Liver (tissue), 9 donors: Measurements from ENCODE around the gene VGLL3. TPM values are rescaled to one million over a fixed set of nuclear protein-coding genes. Genes with fewer than 3 reads are reported as not detected.

Source experiments
- DNase-seq: peaks from one replicate; pipeline ENCODE4 v3.0.0-alpha.2; 2017; ENCODE audit warnings: low spot score
- H3K27ac ChIP-seq, 2 donors: one replicate each; pipeline ENCODE4 v1.7.0; 2013; ENCODE audit warnings: inconsistent platforms in 2 of 2, low read length in 2 of 2, control low read depth in 1 of 2, low read depth in 1 of 2, mild to moderate bottlenecking in 1 of 2
- H3K27me3 ChIP-seq, 4 donors: one replicate each; pipeline versions ENCODE4 v1.6.1 to v1.7.0; 2013; ENCODE audit warnings: low read length in 3 of 4, inconsistent platforms in 1 of 4, mild to moderate bottlenecking in 1 of 4, moderate library complexity in 1 of 4; ENCODE audit not compliant: control insufficient read depth in 4 of 4, insufficient read depth in 4 of 4
- H3K36me3 ChIP-seq, 4 donors: one replicate each; pipeline versions ENCODE4 v1.6.1 to v1.7.0; 2013; ENCODE audit warnings: low read length in 3 of 4, mild to moderate bottlenecking in 3 of 4, low read depth in 1 of 4, moderate library complexity in 1 of 4; ENCODE audit not compliant: control insufficient read depth in 4 of 4, insufficient read depth in 3 of 4
- H3K4me1 ChIP-seq, 4 donors: one replicate each; pipeline versions ENCODE4 v1.6.1 to v1.7.0; 2013; ENCODE audit warnings: low read length in 3 of 4, mild to moderate bottlenecking in 3 of 4, moderate library complexity in 1 of 4; ENCODE audit not compliant: control insufficient read depth in 4 of 4, insufficient read depth in 4 of 4
- H3K4me3 ChIP-seq, 3 donors: one replicate each; pipeline versions ENCODE4 v1.6.1 to v1.7.0; 2013; ENCODE audit warnings: low read length in 3 of 3, control low read depth in 1 of 3, low read depth in 1 of 3, mild to moderate bottlenecking in 1 of 3
- H3K9ac ChIP-seq, 2 donors: one replicate each; pipeline ENCODE4 v1.7.0; 2013; ENCODE audit warnings: low read length in 2 of 2, mild to moderate bottlenecking in 2 of 2, moderate library complexity in 2 of 2, control low read depth in 1 of 2, low read depth in 1 of 2
- H3K9me3 ChIP-seq, 4 donors: one replicate each; pipeline versions ENCODE4 v1.6.1 to v1.7.0; 2013; ENCODE audit warnings: low read length in 3 of 4; ENCODE audit not compliant: control insufficient read depth in 4 of 4
- EGR1 ChIP-seq, 2 donors: IDR thresholded peaks; 2 replicates each; pipeline ENCODE4 v1.6.1; 2016 to 2018; ENCODE audit warnings: antibody characterized with exemption in 2 of 2, low read depth in 2 of 2
- FOXA1 ChIP-seq: IDR thresholded peaks from 2 replicates; pipeline ENCODE4 v1.6.1; 2016; ENCODE audit warnings: antibody characterized with exemption
- FOXA2 ChIP-seq: IDR thresholded peaks from 2 replicates; pipeline ENCODE4 v1.6.1; 2016; ENCODE audit warnings: antibody characterized with exemption
- GABPA ChIP-seq, 2 donors: IDR thresholded peaks in 1 of 2; conservative IDR thresholded peaks in 1 of 2; 2 replicates each; pipeline ENCODE4 v1.6.1; 2016; ENCODE audit warnings: antibody characterized with exemption in 2 of 2, mild to moderate bottlenecking in 1 of 2, moderate library complexity in 1 of 2
- HNF4A ChIP-seq, 2 donors: conservative IDR thresholded peaks; 2 replicates each; pipeline ENCODE4 v1.6.1; 2016; ENCODE audit warnings: antibody characterized with exemption in 2 of 2, mild to moderate bottlenecking in 2 of 2
- JUND ChIP-seq, 2 donors: IDR thresholded peaks; 2 replicates each; pipeline ENCODE4 v1.6.1; 2016; ENCODE audit warnings: antibody characterized with exemption in 2 of 2
- NR2F2 ChIP-seq: IDR thresholded peaks from 2 replicates; pipeline ENCODE4 v1.6.1; 2016; ENCODE audit warnings: antibody characterized with exemption
- RAD21 ChIP-seq, 2 donors: IDR thresholded peaks; 2 replicates each; pipeline ENCODE4 v1.6.1; 2016; ENCODE audit warnings: antibody characterized with exemption in 2 of 2, mild to moderate bottlenecking in 2 of 2
- RXRA ChIP-seq, 2 donors: IDR thresholded peaks; 2 replicates each; pipeline ENCODE4 v1.6.1; 2017 to 2018; ENCODE audit warnings: antibody characterized with exemption in 2 of 2, mild to moderate bottlenecking in 1 of 2
- SP1 ChIP-seq: IDR thresholded peaks from 2 replicates; pipeline ENCODE4 v1.6.1; 2018; ENCODE audit warnings: antibody characterized with exemption, mild to moderate bottlenecking
- TAF1 ChIP-seq: conservative IDR thresholded peaks from 2 replicates; pipeline ENCODE4 v1.6.1; 2016; ENCODE audit warnings: antibody characterized with exemption, mild to moderate bottlenecking
- YY1 ChIP-seq: IDR thresholded peaks from 2 replicates; pipeline ENCODE4 v1.6.1; 2016; ENCODE audit warnings: antibody characterized with exemption, mild to moderate bottlenecking
- WGBS: extraction: QIAGEN DNeasy Blood & Tissue Kit; methylation state at CpG from one replicate; pipeline ENCODE4 v1.1.7; 2013; 5-methylcytosine and 5-hydroxymethylcytosine counted together
- polyA plus RNA-seq, 2 donors: library from polyadenylated mRNA; stranded (reverse) in 1 of 2; unstranded in 1 of 2; fragments of 200-250 nt in 1 of 2; fragments of >200 nt in 1 of 2; fragmentation: Nextera tagmentation in 1 of 2; extraction: Ambion mirVana in 1 of 2; gene quantifications; one replicate each; pipeline versions ENCODE4 v1.2.1 to v1.2.3, GENCODE V29; 2013 to 2015
- total RNA-seq, 2 donors: library from RNA; depleted of rRNA; stranded (reverse); fragments of >200 nt; gene quantifications; one replicate each; pipeline ENCODE4 v1.2.3, GENCODE V29; 2014
- TF ChIP-seq, protein P1 (sequence below): IDR thresholded peaks from 2 replicates; pipeline ENCODE4 v1.6.1; 2016; ENCODE audit warnings: antibody characterized with exemption
- TF ChIP-seq, protein P2 (sequence below): IDR thresholded peaks from 2 replicates; pipeline ENCODE4 v1.6.1; 2016; ENCODE audit warnings: antibody characterized with exemption
- TF ChIP-seq, protein P3 (sequence below): fragments of 150-350 bp; IDR thresholded peaks from 2 replicates; pipeline ENCODE4 v1.5.1; 2017; ENCODE audit warnings: improper control_type of control experiment, low read depth, low read length; ENCODE audit not compliant: missing input control
- TF ChIP-seq, protein P4 (sequence below): IDR thresholded peaks from 2 replicates; pipeline ENCODE4 v1.6.1; 2016; ENCODE audit warnings: antibody characterized with exemption
- TF ChIP-seq, protein P5 (sequence below): IDR thresholded peaks from 2 replicates; pipeline ENCODE4 v1.6.1; 2016; ENCODE audit warnings: antibody characterized with exemption, mild to moderate bottlenecking
- donor health status: healthy.
- donor health status: healthy.
- donor health status: healthy.
- donor health status: healthy.
- donor health status: healthy.

VGLL3 gene
- total and polyA plus RNA-seq, 4 donors = 0.08 to 1.3 (median 0.63) TPM

DNA sequence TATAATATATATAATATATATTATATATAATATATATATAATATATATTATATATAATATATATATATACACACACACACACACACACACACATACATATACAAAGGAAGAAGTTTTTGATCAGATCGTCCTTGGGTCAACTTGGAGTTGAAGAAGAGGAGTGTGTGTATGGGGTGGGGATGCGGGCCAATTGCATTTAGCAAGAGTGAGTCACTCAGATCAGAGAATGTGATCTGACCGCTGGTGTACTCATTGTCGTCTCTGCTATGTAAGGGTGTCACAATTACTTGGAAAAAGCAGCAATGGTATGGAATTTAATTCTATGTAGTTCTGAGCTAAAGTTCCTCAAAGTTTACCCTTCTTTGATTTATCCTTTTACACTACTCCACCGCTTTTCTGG is 4.6 kb upstream of the VGLL3 start:
- WGBS = 89% methylated on average over 5 of the region's 5 CpGs
- Histone ChIP-seq H3K9me3 (no peaks in the 10 kb centered on the region), H3K36me3 (no peaks in the 10 kb centered on the region), H3K9ac (no peak overlapping the region), H3K27me3 (peaks cover 0 to 2% (median 0%) of the 10 kb centered on the region in 4 donors), H3K4me3 (no peak overlapping the region), H3K27ac (no peak overlapping the region), H3K4me1 (peaks cover 3 to 9% (median 6%) of the 10 kb centered on the region in 4 donors)
- no peak for DNase-seq
- TF ChIP-seq, protein P1, sequence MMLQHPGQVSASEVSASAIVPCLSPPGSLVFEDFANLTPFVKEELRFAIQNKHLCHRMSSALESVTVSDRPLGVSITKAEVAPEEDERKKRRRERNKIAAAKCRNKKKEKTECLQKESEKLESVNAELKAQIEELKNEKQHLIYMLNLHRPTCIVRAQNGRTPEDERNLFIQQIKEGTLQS = no peak
- TF ChIP-seq, protein P2, sequence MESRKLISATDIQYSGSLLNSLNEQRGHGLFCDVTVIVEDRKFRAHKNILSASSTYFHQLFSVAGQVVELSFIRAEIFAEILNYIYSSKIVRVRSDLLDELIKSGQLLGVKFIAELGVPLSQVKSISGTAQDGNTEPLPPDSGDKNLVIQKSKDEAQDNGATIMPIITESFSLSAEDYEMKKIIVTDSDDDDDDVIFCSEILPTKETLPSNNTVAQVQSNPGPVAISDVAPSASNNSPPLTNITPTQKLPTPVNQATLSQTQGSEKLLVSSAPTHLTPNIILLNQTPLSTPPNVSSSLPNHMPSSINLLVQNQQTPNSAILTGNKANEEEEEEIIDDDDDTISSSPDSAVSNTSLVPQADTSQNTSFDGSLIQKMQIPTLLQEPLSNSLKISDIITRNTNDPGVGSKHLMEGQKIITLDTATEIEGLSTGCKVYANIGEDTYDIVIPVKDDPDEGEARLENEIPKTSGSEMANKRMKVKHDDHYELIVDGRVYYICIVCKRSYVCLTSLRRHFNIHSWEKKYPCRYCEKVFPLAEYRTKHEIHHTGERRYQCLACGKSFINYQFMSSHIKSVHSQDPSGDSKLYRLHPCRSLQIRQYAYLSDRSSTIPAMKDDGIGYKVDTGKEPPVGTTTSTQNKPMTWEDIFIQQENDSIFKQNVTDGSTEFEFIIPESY = no peak
- no peak for TF ChIP-seq SP1
- no peak for TF ChIP-seq FOXA1
- TF ChIP-seq RAD21 (IDR thresholded peaks at IDR 0.05) = no peak
- TF ChIP-seq FOXA2 = no peak
- TF ChIP-seq EGR1 (IDR thresholded peaks at IDR 0.05; ENCODE audit: low read depth in 2 of 2) = no peak
- TF ChIP-seq NR2F2 = no peak
- TF ChIP-seq, protein P3, sequence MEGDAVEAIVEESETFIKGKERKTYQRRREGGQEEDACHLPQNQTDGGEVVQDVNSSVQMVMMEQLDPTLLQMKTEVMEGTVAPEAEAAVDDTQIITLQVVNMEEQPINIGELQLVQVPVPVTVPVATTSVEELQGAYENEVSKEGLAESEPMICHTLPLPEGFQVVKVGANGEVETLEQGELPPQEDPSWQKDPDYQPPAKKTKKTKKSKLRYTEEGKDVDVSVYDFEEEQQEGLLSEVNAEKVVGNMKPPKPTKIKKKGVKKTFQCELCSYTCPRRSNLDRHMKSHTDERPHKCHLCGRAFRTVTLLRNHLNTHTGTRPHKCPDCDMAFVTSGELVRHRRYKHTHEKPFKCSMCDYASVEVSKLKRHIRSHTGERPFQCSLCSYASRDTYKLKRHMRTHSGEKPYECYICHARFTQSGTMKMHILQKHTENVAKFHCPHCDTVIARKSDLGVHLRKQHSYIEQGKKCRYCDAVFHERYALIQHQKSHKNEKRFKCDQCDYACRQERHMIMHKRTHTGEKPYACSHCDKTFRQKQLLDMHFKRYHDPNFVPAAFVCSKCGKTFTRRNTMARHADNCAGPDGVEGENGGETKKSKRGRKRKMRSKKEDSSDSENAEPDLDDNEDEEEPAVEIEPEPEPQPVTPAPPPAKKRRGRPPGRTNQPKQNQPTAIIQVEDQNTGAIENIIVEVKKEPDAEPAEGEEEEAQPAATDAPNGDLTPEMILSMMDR = no peak
- TF ChIP-seq JUND (IDR thresholded peaks at IDR 0.05) = no peak
- no peak for TF ChIP-seq YY1
- TF ChIP-seq, protein P4, sequence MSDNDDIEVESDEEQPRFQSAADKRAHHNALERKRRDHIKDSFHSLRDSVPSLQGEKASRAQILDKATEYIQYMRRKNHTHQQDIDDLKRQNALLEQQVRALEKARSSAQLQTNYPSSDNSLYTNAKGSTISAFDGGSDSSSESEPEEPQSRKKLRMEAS = no peak
- TF ChIP-seq, protein P5, sequence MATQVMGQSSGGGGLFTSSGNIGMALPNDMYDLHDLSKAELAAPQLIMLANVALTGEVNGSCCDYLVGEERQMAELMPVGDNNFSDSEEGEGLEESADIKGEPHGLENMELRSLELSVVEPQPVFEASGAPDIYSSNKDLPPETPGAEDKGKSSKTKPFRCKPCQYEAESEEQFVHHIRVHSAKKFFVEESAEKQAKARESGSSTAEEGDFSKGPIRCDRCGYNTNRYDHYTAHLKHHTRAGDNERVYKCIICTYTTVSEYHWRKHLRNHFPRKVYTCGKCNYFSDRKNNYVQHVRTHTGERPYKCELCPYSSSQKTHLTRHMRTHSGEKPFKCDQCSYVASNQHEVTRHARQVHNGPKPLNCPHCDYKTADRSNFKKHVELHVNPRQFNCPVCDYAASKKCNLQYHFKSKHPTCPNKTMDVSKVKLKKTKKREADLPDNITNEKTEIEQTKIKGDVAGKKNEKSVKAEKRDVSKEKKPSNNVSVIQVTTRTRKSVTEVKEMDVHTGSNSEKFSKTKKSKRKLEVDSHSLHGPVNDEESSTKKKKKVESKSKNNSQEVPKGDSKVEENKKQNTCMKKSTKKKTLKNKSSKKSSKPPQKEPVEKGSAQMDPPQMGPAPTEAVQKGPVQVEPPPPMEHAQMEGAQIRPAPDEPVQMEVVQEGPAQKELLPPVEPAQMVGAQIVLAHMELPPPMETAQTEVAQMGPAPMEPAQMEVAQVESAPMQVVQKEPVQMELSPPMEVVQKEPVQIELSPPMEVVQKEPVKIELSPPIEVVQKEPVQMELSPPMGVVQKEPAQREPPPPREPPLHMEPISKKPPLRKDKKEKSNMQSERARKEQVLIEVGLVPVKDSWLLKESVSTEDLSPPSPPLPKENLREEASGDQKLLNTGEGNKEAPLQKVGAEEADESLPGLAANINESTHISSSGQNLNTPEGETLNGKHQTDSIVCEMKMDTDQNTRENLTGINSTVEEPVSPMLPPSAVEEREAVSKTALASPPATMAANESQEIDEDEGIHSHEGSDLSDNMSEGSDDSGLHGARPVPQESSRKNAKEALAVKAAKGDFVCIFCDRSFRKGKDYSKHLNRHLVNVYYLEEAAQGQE = no peak
- TF ChIP-seq GABPA (IDR thresholded peaks at IDR 0.05 in 1 of 2, conservative IDR thresholded peaks at IDR 0.05 in 1 of 2) = no peak
- no peak for TF ChIP-seq RXRA (IDR thresholded peaks at IDR 0.05)
- no peak for TF ChIP-seq HNF4A (conservative IDR thresholded peaks at IDR 0.05)
- no peak for TF ChIP-seq TAF1
